Sigmoid colon (tissue), 4 donors: ENCODE results near the gene GADL1.

ENCODE experiments used
- CTCF ChIP-seq, 4 experiments: fragments of 450-650 bp in 3 of 4; fragments of 200-600 bp in 1 of 4; IDR thresholded peaks; one replicate each; pipeline ENCODE4 v1.5.1; 2016 to 2019; ENCODE audit warnings: antibody characterized with exemption in 4 of 4, mild to moderate bottlenecking in 3 of 4, moderate library complexity in 2 of 4
- POLR2AphosphoS5 ChIP-seq, 4 donors: sonication (generic); formaldehyde crosslinking; IDR thresholded peaks; one replicate each; pipeline ENCODE4 v1.6.1; 2017; ENCODE audit warnings: antibody characterized with exemption in 4 of 4

GRCh38 chr3:30912301-30912700, 17.8 kb upstream of the GADL1 start:
- TF ChIP-seq CTCF (IDR thresholded peaks at IDR 0.05) = no peak
- no peak for TF ChIP-seq POLR2AphosphoS5 (IDR thresholded peaks at IDR 0.05)
